Measurements from ENCODE around the gene PON2. TPM values are rescaled to one million over a fixed set of nuclear protein-coding genes. Genes with fewer than 3 reads are reported as not detected.

The PON2 gene
- total and polyA plus RNA-seq, 5 donors, result 47.6 to 69.0 (median 59.9) TPM

GRCh38 chr7:95441042-95441823, 6.4 kb upstream of the PON2 start:
- Histone ChIP-seq H3K27me3 (ENCODE audit: control insufficient read depth, insufficient read depth) (no peaks in the 10 kb centered on the region), H3K9me3 (ENCODE audit: control insufficient read depth, low read length) (no peaks in the 10 kb centered on the region), H3K27ac (ENCODE audit: low read length) (no peak overlapping the region), H3K4me3 (ENCODE audit: low read length) (no peak overlapping the region), H3K4me1 (ENCODE audit: control insufficient read depth, insufficient read depth, low read length) (no peaks in the 10 kb centered on the region)
- no peak for ATAC-seq
- intact Hi-C loops (cut with DNase I), result no loop called here
- no peak for DNase-seq
- 79% methylated on average over 7 of the region's 7 CpGs for WGBS

- WGBS, result 91% methylated on average over 3 of the region's 3 CpGs
These were observed 5.7 kb upstream of the PON2 start for GRCh38 chr7:95440394-95441038.

GRCh38 chr7:95436407-95436806, 1.6 kb upstream of the PON2 start:
- Histone ChIP-seq H3K4me1 (ENCODE audit: control insufficient read depth, insufficient read depth, low read length) (peaks cover 2% of the 10 kb centered on the region), H3K27me3 (ENCODE audit: control insufficient read depth, insufficient read depth) (no peaks in the 10 kb centered on the region), H3K4me3 (ENCODE audit: low read length) (no peak overlapping the region), H3K27ac (ENCODE audit: low read length) (no peak overlapping the region), H3K9me3 (ENCODE audit: control insufficient read depth, low read length) (no peaks in the 10 kb centered on the region)
- intact Hi-C loops (cut with DNase I), result no loop called here
- ATAC-seq (no peak), DNase-seq (no peak)
- 67% methylated on average over 4 of the region's 4 CpGs for WGBS

More at GRCh38 chr7:95440394-95441038, 5.7 kb upstream of the PON2 start:
- intact Hi-C loops (cut with DNase I), result no loop called here
- Histone ChIP-seq H3K27me3 (ENCODE audit: control insufficient read depth, insufficient read depth) (no peaks in the 10 kb centered on the region), H3K4me3 (ENCODE audit: low read length) (no peak overlapping the region), H3K4me1 (ENCODE audit: control insufficient read depth, insufficient read depth, low read length) (no peaks in the 10 kb centered on the region), H3K27ac (ENCODE audit: low read length) (no peak overlapping the region), H3K9me3 (ENCODE audit: control insufficient read depth, low read length) (no peaks in the 10 kb centered on the region)
- no peak for ATAC-seq
- DNase-seq, result no peak

GRCh38 chr7:95435422-95435780, 573 bp upstream of the PON2 start:
- DNase-seq, result peak in 1 of 3 donors; percentile 23
- H3K4me1 ChIP-seq (ENCODE audit: control insufficient read depth, insufficient read depth, low read length), result peaks cover 2% of the 10 kb centered on the region
- WGBS, result 54% methylated on average over 9 of the region's 9 CpGs
- H3K9me3 ChIP-seq (ENCODE audit: control insufficient read depth, low read length), result no peaks in the 10 kb centered on the region
- H3K27me3 ChIP-seq (ENCODE audit: control insufficient read depth, insufficient read depth), result no peaks in the 10 kb centered on the region
- intact Hi-C loops (cut with DNase I), result no loop called here
- peak overlapping the region; percentile 85 for H3K27ac ChIP-seq (ENCODE audit: low read length)
- ATAC-seq, result peak; percentile 14 to 27
- peak overlapping the region; percentile 72 for H3K4me3 ChIP-seq (ENCODE audit: low read length)

- no peak for ATAC-seq
- 43% methylated on average over 6 of the region's 6 CpGs for WGBS
- intact Hi-C loops (cut with DNase I), result no loop called here
- Histone ChIP-seq H3K4me1 (ENCODE audit: control insufficient read depth, insufficient read depth, low read length) (peaks cover 2% of the 10 kb centered on the region), H3K9me3 (ENCODE audit: control insufficient read depth, low read length) (no peaks in the 10 kb centered on the region), H3K27ac (ENCODE audit: low read length) (peak overlapping the region; percentile 36), H3K27me3 (ENCODE audit: control insufficient read depth, insufficient read depth) (no peaks in the 10 kb centered on the region), H3K4me3 (ENCODE audit: low read length) (peak overlapping the region; percentile 72)
- DNase-seq, result no peak
These were observed 774 bp downstream of the PON2 start for GRCh38 chr7:95433952-95434556.

GRCh38 chr7:95433129-95433528, 1.7 kb downstream of the PON2 start:
- 100% methylated on average over 1 of the region's 1 CpG for WGBS
- Histone ChIP-seq H3K4me3 (ENCODE audit: low read length) (no peak overlapping the region), H3K9me3 (ENCODE audit: control insufficient read depth, low read length) (no peaks in the 10 kb centered on the region), H3K27ac (ENCODE audit: low read length) (no peak overlapping the region), H3K27me3 (ENCODE audit: control insufficient read depth, insufficient read depth) (no peaks in the 10 kb centered on the region), H3K4me1 (ENCODE audit: control insufficient read depth, insufficient read depth, low read length) (peaks cover 2% of the 10 kb centered on the region)
- intact Hi-C loops (cut with DNase I), result no loop called here
- DNase-seq (no peak), ATAC-seq (no peak)

GRCh38 chr7:95432606-95433005, 2.2 kb downstream of the PON2 start:
- no peak overlapping the region for H3K4me3 ChIP-seq (ENCODE audit: low read length)
- no peak for DNase-seq
- ATAC-seq, result no peak
- H3K27ac ChIP-seq (ENCODE audit: low read length), result no peak overlapping the region
- peaks cover 2% of the 10 kb centered on the region for H3K4me1 ChIP-seq (ENCODE audit: control insufficient read depth, insufficient read depth, low read length)
- no peaks in the 10 kb centered on the region for H3K9me3 ChIP-seq (ENCODE audit: control insufficient read depth, low read length)
- intact Hi-C loops (cut with DNase I), result no loop called here
- H3K27me3 ChIP-seq (ENCODE audit: control insufficient read depth, insufficient read depth), result no peaks in the 10 kb centered on the region
- 86% methylated on average over 2 of the region's 2 CpGs for WGBS

- no peak overlapping the region for H3K4me3 ChIP-seq (ENCODE audit: low read length)
- no peak for ATAC-seq
- no peak overlapping the region for H3K27ac ChIP-seq (ENCODE audit: low read length)
- intact Hi-C loops (cut with DNase I), result no loop called here
- no peaks in the 10 kb centered on the region for H3K9me3 ChIP-seq (ENCODE audit: control insufficient read depth, low read length)
- WGBS, result 94% methylated on average over 2 of the region's 2 CpGs
- H3K4me1 ChIP-seq (ENCODE audit: control insufficient read depth, insufficient read depth, low read length), result peaks cover 3% of the 10 kb centered on the region
- DNase-seq, result no peak
- H3K27me3 ChIP-seq (ENCODE audit: control insufficient read depth, insufficient read depth), result no peaks in the 10 kb centered on the region
These were observed 4.0 kb downstream of the PON2 start for GRCh38 chr7:95430864-95431263.

GRCh38 chr7:95429241-95429990, 5.4 kb downstream of the PON2 start:
- H3K27me3 ChIP-seq (ENCODE audit: control insufficient read depth, insufficient read depth), result no peaks in the 10 kb centered on the region
- peaks cover 1% of the 10 kb centered on the region for H3K4me1 ChIP-seq (ENCODE audit: control insufficient read depth, insufficient read depth, low read length)
- WGBS, result 76% methylated on average over 5 of the region's 5 CpGs
- no peak overlapping the region for H3K4me3 ChIP-seq (ENCODE audit: low read length)
- no peaks in the 10 kb centered on the region for H3K9me3 ChIP-seq (ENCODE audit: control insufficient read depth, low read length)
- intact Hi-C loops (cut with DNase I), result no loop called here
- no peak overlapping the region for H3K27ac ChIP-seq (ENCODE audit: low read length)
- ATAC-seq (no peak), DNase-seq (no peak)

GRCh38 chr7:95427914-95428516, 6.8 kb downstream of the PON2 start:
- DNase-seq (no peak), ATAC-seq (no peak)
- intact Hi-C loops (cut with DNase I), result no loop called here
- 90% methylated on average over 3 of the region's 3 CpGs for WGBS
- no peak overlapping the region for H3K4me3 ChIP-seq (ENCODE audit: low read length)
- H3K27ac ChIP-seq (ENCODE audit: low read length), result no peak overlapping the region
- no peaks in the 10 kb centered on the region for H3K9me3 ChIP-seq (ENCODE audit: control insufficient read depth, low read length)
- peaks cover 1% of the 10 kb centered on the region for H3K4me1 ChIP-seq (ENCODE audit: control insufficient read depth, insufficient read depth, low read length)
- no peaks in the 10 kb centered on the region for H3K27me3 ChIP-seq (ENCODE audit: control insufficient read depth, insufficient read depth)
